GM08714 (cell line): ENCODE results near the gene SCO2.

Source experiments
- H3K4me3 ChIP-seq: fragments of 200-500 bp; sonication (Bioruptor generic); 2 replicates; pipeline ENCODE4 v1.5.1; 2014; ENCODE audit warnings: mild to moderate bottlenecking, low read length, inconsistent platforms
- ZNF274 ChIP-seq: IDR thresholded peaks from 2 replicates; pipeline ENCODE4 v1.6.1; 2012; ENCODE audit warnings: mild to moderate bottlenecking, low read depth, low read length

SCO2 gene

DNA sequence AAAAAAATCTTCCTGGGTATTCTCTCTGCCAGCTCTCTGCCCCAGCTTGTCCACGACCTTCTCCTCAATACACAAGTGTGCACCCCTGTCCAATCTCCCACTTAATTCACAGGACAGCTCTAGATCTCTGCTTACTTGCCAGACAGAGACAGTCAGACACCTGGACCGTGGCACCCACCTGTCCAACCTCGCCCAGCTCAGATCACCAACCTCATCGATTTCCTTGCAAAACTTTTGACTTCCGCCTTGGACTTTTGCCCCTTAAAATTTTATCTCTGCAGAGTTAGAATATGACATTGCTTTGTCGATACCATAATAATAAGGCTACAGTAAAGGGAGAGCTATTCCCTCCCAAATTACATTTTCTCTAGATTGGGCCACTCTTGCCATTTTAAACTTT, 28.3 kb downstream of the SCO2 start:
- no peak overlapping the region for H3K4me3 ChIP-seq
- no peak for TF ChIP-seq ZNF274

DNA sequence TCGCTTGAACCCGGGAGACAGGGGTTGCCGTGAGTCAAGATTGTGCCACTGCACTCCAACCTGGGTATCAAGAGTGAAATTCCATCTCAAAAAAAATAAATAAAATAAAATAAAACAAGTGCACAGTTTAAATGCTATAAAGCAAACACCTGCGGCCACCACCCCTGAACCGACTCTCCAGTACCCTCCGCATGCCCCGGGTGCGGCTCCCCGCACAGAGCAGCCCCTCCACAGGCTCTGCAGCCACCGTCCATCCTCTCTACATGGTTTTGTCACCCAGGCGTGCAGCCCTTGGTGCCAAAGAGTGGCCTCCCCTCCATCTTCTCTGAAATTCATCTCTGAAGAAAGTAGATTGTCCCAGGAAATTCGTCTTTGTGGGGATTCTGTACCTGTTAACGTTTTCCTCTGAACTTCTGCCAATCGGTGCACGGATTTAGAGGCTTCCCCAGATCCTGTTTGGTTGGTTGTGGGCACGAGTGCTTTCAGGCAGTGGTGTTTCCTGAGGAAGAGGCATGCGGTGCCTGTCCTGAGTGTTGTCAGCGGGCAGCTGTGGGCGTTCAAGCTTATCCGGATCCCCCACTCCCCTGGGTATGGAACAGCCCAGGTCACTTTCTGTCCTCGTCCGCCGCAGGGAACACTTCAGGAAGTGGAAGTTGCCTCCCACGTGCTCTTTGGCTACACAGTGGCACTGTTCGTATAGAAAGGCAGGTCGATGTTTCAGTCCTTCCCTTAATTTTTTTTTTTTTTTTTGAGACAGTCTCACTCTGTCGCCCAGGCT, 34.7 kb downstream of the SCO2 start:
- no peak overlapping the region for H3K4me3 ChIP-seq
- no peak for TF ChIP-seq ZNF274

DNA sequence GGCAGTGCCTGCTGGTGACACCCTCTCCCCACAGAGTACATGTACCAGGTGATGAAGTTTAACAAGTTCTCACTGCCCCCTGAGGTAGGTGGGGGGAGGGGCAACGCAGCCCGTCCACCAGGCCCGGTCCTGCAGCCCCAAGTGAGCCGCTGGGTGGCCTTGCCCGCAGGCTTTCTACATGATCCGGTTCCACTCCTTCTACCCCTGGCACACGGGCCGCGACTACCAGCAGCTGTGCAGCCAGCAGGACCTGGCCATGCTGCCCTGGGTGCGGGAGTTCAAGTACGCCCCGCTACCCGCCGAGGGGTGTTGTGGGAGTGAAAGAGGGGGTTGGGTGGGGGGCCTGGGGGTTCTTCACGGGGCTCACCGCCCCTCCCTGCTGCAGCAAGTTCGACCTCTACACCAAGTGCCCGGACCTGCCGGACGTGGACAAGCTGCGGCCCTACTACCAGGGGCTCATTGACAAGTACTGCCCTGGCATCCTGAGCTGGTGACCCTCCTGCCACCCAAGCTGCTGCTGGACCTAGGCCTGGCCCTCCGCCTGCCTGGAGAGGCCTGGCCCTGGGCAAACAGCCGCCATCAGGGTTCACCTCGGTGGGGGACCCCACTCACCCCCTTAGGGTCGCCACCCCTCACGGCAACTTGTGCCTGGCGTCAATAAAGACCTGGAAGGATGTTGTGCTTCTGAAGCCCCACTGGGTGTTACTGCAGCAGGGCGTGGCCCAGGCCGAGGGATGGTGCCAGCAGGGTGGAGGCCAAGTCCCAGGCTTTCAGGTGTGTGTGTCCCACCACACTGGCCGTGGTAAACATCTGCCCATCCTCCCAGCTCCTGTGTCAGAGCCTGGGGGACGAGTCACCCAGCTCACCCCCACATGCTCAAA, 35.8 kb downstream of the SCO2 start:
- TF ChIP-seq ZNF274 = no peak
- H3K4me3 ChIP-seq = no peak overlapping the region

DNA sequence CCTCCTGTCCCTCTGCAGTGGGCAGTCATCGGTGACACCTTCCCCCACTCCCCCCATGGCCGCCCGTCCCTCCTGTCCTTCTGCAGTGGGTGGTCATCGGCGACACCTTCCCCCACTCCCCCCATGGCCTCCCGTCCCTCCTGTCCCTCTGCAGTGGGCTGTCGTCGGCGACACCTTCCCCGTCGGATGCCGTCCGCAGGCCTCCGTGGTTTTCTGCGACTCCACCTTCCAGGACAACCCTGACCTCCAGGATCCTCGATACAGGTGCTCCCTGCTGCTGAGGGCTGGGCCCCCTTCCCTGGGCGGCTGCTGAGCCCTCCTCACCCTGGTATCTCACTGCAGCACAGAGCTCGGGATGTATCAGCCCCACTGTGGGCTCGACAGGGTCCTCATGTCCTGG, 36.5 kb downstream of the SCO2 start:
- TF ChIP-seq ZNF274 = no peak
- H3K4me3 ChIP-seq = no peak overlapping the region

DNA sequence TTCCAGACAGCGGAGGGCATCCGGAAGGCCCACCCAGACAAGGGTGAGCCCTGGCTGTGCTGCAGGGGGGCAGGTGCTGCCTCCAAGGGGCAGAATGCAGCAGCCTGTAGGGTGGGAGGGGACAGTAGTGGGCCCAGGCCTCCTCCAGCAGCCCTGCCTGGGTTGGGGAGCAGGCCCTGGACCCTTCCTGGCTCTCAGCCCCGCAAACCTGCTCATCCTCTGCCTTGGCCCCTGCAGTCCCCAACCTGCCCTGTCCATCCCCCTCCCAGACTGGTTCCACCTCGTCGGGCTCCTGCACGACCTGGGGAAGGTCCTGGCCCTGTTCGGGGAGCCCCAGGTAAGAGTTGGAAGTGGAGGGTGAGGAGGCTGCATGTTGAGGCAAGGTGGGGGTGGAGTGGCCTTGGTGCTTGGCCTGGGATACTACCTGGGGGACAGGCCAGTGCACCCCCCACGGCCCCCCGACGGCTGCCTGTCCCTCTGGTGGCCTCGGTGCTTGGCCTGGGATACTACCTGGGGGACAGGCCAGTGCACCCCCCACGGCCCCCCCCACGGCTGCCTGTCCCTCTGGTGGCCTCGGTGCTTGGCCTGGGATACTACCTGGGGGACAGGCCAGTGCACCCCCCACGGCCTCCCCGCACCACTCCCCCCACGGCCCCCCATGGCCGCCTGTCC, 37.3 kb downstream of the SCO2 start:
- no peak overlapping the region for H3K4me3 ChIP-seq
- TF ChIP-seq ZNF274 = no peak

DNA sequence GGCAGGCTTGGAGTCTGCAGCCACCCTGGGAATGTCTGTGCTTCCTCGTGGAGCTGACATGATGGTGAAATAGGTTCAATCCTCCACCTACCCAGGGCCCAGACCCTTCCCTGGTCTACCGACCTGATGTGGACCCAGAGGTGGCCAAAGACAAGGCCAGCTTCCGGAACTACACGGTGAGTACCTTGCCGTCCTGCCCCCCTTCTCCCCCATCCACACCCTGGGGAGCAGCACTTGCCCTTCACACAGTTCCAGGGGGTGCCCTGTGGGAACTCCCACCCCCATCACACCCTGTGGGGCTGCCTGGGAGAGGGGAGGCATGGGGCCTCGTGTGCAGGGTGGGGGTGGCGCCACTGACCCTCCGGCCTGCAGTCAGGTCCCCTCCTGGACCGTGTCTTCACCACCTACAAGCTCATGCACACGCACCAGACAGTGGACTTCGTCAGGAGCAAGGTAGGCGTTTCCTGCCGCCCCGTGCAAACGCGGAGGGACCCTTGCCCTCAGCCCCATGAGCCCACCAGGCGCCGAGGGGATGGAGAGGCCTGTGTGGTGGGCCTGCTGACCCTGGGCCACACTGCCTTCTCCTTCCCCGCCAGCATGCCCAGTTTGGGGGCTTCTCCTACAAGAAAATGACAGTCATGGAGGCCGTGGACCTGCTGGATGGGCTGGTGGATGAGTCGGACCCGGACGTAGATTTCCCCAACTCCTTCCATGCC, 38.0 kb downstream of the SCO2 start:
- TF ChIP-seq ZNF274 = no peak
- H3K4me3 ChIP-seq = no peak overlapping the region

DNA sequence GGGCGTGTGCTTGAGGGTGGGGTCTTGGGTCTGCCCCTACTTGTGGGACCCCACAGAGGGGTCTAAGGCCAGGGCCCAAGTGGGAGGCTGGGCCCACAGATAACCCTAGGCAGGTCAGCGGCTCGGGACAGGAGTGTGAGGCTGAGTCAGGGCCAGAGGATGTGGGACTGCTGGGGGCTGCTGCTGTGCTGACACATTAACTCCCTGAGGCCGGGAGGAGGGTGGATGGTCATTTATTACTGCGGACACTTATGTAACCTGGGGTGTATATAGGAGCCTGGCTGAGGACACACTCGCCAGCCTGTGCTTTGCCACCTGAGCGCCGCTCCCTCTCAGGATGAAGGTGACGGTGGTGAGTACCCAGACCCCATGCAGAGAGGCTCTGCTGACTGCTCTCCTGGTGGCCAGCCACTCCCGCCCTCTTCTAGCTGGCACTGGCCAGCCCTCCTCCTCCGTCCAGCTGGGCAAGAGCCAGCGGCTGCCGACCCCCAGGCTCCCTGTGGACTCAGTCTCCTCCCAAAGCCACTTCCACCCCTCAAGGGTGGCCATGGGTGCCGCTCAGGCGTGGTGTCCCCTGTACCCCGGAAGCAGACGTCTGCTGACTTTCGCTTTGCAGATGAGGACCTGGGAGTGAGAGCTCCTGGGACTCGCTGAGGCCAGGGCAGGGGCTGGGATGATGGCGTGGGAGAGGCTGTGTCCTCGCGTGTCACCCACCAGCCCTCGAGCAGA, 38.7 kb downstream of the SCO2 start, which contains the start of gene MIOX:
TSS of gene MIOX (plus strand) at position 299 of the 729 bp plus-strand sequence. CDS start at position 338, 39 bp downstream.
- TF ChIP-seq ZNF274 = no peak
- H3K4me3 ChIP-seq = no peak within 1 kb of the TSS

DNA sequence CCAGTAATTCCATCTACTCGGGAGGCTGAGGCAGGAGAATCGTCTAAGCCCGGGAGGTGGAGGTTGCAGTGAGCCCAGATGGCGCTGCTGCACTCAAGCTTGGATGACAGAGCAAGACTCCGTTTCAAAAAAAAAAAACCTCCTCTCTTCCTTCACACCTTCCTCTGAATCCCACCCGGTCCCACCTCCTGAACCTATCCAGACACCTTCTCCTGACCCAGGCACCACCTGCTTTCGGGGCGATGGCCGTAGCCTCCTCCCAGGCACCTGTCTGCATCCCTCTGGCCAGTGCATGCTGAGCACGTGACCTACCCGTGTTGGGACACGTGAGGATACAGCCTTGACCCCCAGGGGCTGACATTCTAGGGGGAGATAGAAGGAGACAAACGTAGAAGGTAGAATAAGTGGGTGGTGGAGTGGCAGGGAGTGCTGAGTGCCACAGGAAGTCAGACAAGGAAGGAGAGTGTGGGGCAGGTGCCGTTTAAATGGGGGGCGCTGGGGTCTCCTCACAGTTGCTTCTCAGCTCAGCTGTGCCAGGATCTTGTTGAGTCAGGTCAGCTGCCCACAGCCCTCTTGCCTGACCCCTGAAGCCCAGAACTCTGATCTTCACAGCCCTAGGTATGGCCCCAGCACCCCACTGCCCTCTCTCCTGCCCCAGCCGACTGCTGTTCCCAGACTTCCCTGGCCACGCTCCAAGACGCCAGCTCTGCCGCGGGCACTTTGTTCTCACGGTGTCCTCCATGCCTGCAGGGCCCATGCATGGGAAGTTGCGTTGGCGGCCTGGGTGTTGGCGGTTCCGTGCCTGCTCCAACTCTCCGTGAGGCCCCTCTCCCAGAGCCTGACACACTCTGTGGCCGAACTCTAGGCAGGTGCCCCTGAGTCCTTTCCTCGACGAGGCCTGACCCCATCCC, 39.9 kb downstream of the SCO2 start:
- H3K4me3 ChIP-seq = no peak overlapping the region
- no peak for TF ChIP-seq ZNF274

DNA sequence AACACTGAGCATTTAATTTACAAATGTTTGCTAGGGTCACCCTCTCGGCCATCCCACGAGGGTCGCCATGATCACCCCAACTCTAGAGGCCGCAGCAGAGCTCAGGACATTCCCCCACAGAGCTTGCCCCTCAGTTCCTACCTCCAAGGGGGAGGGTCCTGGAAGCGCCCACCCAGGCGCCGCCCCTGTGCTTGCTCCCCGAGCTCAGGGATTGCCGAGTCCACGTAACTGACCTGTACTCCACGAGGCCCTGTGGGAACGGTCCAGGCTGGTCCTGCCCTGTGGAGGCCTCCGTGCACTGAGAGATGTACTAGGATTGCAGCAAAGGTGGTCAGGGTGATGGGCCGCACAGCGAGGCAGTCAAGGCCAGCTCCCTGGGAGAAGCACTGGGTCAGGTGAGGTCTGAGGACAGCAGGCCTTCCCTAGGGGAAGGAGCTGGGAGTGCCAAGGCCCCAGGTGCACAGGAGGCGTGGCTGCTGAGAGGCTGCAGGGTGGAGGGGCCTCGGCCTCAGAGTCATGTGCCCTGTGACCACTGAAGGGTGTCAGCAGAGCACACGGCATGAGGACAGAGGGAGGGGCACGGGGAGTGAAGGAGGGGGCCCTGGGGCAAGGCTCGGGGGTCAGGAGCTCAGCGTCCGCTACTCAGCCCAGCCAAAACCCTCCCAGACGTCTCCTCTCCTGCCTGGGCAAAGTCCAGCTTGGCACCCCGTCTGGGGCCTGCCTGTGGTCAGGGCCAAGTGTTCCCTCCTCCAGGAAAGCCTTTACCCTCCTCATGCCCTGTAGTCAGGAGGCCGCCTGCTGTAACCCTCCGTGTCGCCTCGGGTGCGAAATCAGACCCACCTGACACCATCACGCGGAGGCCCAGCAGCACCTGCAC, 41.2 kb downstream of the SCO2 start:
- no peak overlapping the region for H3K4me3 ChIP-seq
- TF ChIP-seq ZNF274 = no peak

DNA sequence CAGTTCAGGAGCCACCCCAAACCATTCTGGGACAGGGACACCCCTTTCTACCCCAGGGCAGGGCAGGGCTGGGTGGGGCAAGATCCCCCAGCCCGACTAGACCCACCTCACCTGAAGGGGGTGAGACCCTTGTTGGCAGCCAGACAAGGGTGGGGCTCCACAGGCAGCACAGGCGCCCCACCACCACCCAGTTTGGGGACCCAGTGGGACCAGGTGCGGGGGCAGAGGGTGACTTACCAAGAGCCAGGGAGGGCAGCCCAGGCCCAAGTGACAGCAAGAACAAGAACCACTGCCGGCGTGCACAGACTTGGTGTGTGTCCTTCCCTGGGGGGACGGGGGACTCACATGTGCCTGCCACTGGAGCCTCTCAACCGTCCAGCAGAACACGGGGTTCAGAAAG, 41.8 kb downstream of the SCO2 start:
- H3K4me3 ChIP-seq = no peak overlapping the region
- no peak for TF ChIP-seq ZNF274

DNA sequence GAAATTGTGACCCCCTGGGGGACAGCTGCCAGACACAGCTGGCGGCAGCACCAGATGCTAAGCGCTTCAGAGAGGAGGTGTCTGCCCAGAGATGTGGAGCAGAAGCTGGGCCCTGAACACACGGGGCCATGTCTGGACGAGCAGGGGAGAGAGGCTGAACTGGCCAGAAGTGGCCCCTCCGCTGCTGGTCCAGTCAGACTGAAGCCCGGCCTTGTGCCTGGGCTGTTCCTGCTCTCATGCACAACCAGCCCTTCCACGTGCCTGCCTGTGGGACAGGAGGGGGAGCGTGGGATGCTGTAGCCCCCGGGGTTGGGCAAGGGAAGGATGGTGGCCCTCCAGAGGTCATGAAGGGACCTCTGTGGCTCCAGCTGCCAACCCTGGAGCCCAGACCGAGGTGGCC, 42.3 kb downstream of the SCO2 start:
- no peak overlapping the region for H3K4me3 ChIP-seq
- TF ChIP-seq ZNF274 = no peak
